Right lobe of liver (tissue), 6 donors: Measurements from ENCODE around the gene SPIN1. TPM values are rescaled to one million over a fixed set of nuclear protein-coding genes. Genes with fewer than 3 reads are reported as not detected.
A peak's percentile ranks its signal among the peaks of the same experiment; 100 is the strongest.
"Not testable (repeated sequence)": the region's sequence is repeated elsewhere in the genome, so short reads cannot be mapped to it uniquely, and the experiment has no call there.

ENCODE experiments used
- ATAC-seq, 4 donors: fragments of 200-7000 bp; cut with Tn5 transposase; one replicate each; pipeline ENCODE4 v1.9.1; 2020; ENCODE audit warnings: mild to moderate bottlenecking in 4 of 4, moderate library complexity in 4 of 4
- DNase-seq, 3 donors: peaks; one replicate each; pipeline ENCODE4 v3.0.0-alpha.2; 2020
- H3K27ac ChIP-seq, 3 donors: fragments of 200-600 bp; one replicate each; pipeline ENCODE4 v1.8.0; 2022
- H3K27me3 ChIP-seq, 2 donors: fragments of 200-600 bp; one replicate each; pipeline ENCODE4 v1.8.0; 2022
- H3K36me3 ChIP-seq, 4 donors: fragments of 200-600 bp; sonication (generic) in 1 of 4; one replicate each; pipeline versions ENCODE4 v1.5.1 to v1.8.0; 2017 to 2022; ENCODE audit warnings: control low read depth in 1 of 4
- H3K4me1 ChIP-seq, 4 donors: fragments of 200-600 bp; sonication (generic) in 1 of 4; one replicate each; pipeline versions ENCODE4 v1.5.1 to v1.8.0; 2017 to 2022; ENCODE audit warnings: control low read depth in 1 of 4
- H3K4me3 ChIP-seq, 3 donors: fragments of 200-600 bp; one replicate each; pipeline ENCODE4 v1.8.0; 2022
- H3K9me3 ChIP-seq, 4 donors: fragments of 200-600 bp; sonication (generic) in 1 of 4; one replicate each; pipeline versions ENCODE4 v1.5.1 to v1.8.0; 2017 to 2022; ENCODE audit warnings: control low read depth in 1 of 4
- CTCF ChIP-seq, 4 donors: fragments of 200-600 bp in 3 of 4; fragments of 450-650 bp in 1 of 4; IDR thresholded peaks; one replicate each; pipeline versions ENCODE4 v1.5.1 to v1.8.0; 2016 to 2022; ENCODE audit warnings: antibody characterized with exemption in 4 of 4, mild to moderate bottlenecking in 2 of 4
- POLR2A ChIP-seq: fragments of 450-650 bp; IDR thresholded peaks from one replicate; pipeline ENCODE4 v1.6.1; 2017; ENCODE audit warnings: antibody characterized with exemption, mild to moderate bottlenecking
- WGBS: methylation state at CpG from one replicate; pipeline ENCODE4 v1.1.6; 2018; ENCODE audit warnings: low coverage, low lambda C conversion rate; ENCODE audit not compliant: insufficient coverage; ENCODE audit errors: missing lambda C conversion rate; 5-methylcytosine and 5-hydroxymethylcytosine counted together
- intact Hi-C, 2 donors: fragments of 100-400 bp; cut with DNase I; formaldehyde crosslinking; loops; one replicate each; pipeline versions ENCODE4 v1.11.2 to v1.14.1; 2022
- long read RNA-seq: library from polyadenylated mRNA; unstranded; transcript quantifications from one replicate; pipeline ENCODE4 v2.0.0, GENCODE V29; 2019
- total RNA-seq, 6 experiments: library from RNA; depleted of rRNA in 2 of 6; stranded (reverse); fragments of >200 nt in 2 of 6; fragmentation: NEBNext Ultra II Directional in 3 of 6; extraction: Animal tissue kit (Norgen Biotek cat#: 25700) in 3 of 6; gene quantifications; one replicate each; pipeline versions ENCODE4 v1.1.0 to v1.2.4, GENCODE V29; 2016 to 2023
- donor health status: DM: no; HTN: yes; CAD: no.
- donor health status: DM: no; HTN: no; CAD: no.
- donor health status: DM: no; HTN: no; CAD: no.
- donor health status: DM: no; HTN: yes; CAD: no.
- donor health status: DM: no; HTN: yes; CAD: no.

SPIN1 gene
- total RNA-seq: 10 to 100 TPM; 15.7 to 21.2 (median 18.7) TPM
- long read RNA-seq, partial matches to known transcripts: 2 of 3 reads
- long read RNA-seq, other reads (novel, unspliced or antisense): 1 of 3 reads

GRCh38 chr9:88388203-88388885 is at the start of gene SPIN1:
Gene SPIN1, plus strand, starts transcription at chr9:88388444. Its CDS starts 38,096 bp downstream, at chr9:88426540.
- 0% methylated on average over 12 of the region's 106 CpGs for WGBS

GRCh38 chr9:88339317-88339716 is 48.9 kb upstream of the SPIN1 start:
- ATAC-seq: no peak
- Histone ChIP-seq H3K9me3 (no peaks in the 10 kb centered on the region), H3K4me3 (no peak overlapping the region), H3K27ac (no peak overlapping the region), H3K4me1 (no peaks in the 10 kb centered on the region), H3K36me3 (no peaks in the 10 kb centered on the region), H3K27me3 (no peaks in the 10 kb centered on the region)
- no peak for DNase-seq
- 40% methylated on average over 4 of the region's 4 CpGs for WGBS
- TF ChIP-seq POLR2A (no peak), CTCF (IDR thresholded peaks at IDR 0.05) (no peak)
- intact Hi-C loops: no loop called here

More at GRCh38 chr9:88388203-88388885, at the start of gene SPIN1:
- peak within 1 kb of the TSS; percentile 65 to 89 (median 81) for H3K4me3 ChIP-seq
- H3K4me1 ChIP-seq: peaks cover 0 to 13% (median 0%) of the 10 kb centered on the region in 4 donors
- peak; percentile 27 to 90 (median 57) for TF ChIP-seq CTCF (IDR thresholded peaks at IDR 0.05)
- TF ChIP-seq POLR2A: peak; percentile 55
- ATAC-seq (peak; percentile 73 to 80 (median 76)), DNase-seq (peak; percentile 86 to 89 (median 88))
- no peaks in the 10 kb centered on the region for H3K36me3 ChIP-seq
- intact Hi-C loops: no loop called here
- H3K27me3 ChIP-seq: no peaks in the 10 kb centered on the region
- peak within 1 kb of the TSS; percentile 76 to 92 (median 86) for H3K27ac ChIP-seq
- H3K9me3 ChIP-seq: no peaks in the 10 kb centered on the region

GRCh38 chr9:88342246-88342645 is 46.0 kb upstream of the SPIN1 start:
- DNase-seq (no peak), ATAC-seq (no peak)
- TF ChIP-seq POLR2A: no peak
- no peak for TF ChIP-seq CTCF (IDR thresholded peaks at IDR 0.05)
- H3K36me3 ChIP-seq: no peaks in the 10 kb centered on the region
- H3K9me3 ChIP-seq: no peaks in the 10 kb centered on the region
- no peak overlapping the region for H3K27ac ChIP-seq
- H3K27me3 ChIP-seq: no peaks in the 10 kb centered on the region
- H3K4me3 ChIP-seq: no peak overlapping the region
- H3K4me1 ChIP-seq: no peaks in the 10 kb centered on the region
- intact Hi-C loops: no loop called here
- 96% methylated on average over 2 of the region's 2 CpGs for WGBS

- intact Hi-C loops: no loop called here
- Histone ChIP-seq H3K27ac (no peak overlapping the region), H3K27me3 (no peaks in the 10 kb centered on the region), H3K4me1 (no peaks in the 10 kb centered on the region), H3K4me3 (no peak overlapping the region), H3K9me3 (no peaks in the 10 kb centered on the region), H3K36me3 (no peaks in the 10 kb centered on the region)
- ATAC-seq: no peak
- WGBS: 61% methylated on average over 6 of the region's 7 CpGs
- TF ChIP-seq POLR2A (no peak), CTCF (IDR thresholded peaks at IDR 0.05) (no peak)
- DNase-seq: no peak
Observed at GRCh38 chr9:88344013-88344412, 44.2 kb upstream of the SPIN1 start.

- H3K4me1 ChIP-seq: not testable (repeated sequence)
Observed at GRCh38 chr9:88350354-88350753, 37.9 kb upstream of the SPIN1 start.

More at GRCh38 chr9:88350354-88350753, 37.9 kb upstream of the SPIN1 start:
- H3K36me3 ChIP-seq, H3K9me3 ChIP-seq, H3K4me3 ChIP-seq, DNase-seq, ATAC-seq, H3K27ac ChIP-seq, intact Hi-C loops, H3K27me3 ChIP-seq: not testable (repeated sequence)
- WGBS: 81% methylated on average over 5 of the region's 5 CpGs
